IPS DF 4.7 (cell line): ENCODE measurements around the gene HSD17B11.
"Not testable (repeated sequence)": the region's sequence is repeated elsewhere in the genome, so short reads cannot be mapped to it uniquely, and the experiment has no call there.

Source experiments
- DNase-seq: peaks from one replicate; pipeline ENCODE4 v3.0.0-alpha.2; 2013; ENCODE audit warnings: low spot score; ENCODE audit errors: extremely low read depth

Gene HSD17B11

DNA sequence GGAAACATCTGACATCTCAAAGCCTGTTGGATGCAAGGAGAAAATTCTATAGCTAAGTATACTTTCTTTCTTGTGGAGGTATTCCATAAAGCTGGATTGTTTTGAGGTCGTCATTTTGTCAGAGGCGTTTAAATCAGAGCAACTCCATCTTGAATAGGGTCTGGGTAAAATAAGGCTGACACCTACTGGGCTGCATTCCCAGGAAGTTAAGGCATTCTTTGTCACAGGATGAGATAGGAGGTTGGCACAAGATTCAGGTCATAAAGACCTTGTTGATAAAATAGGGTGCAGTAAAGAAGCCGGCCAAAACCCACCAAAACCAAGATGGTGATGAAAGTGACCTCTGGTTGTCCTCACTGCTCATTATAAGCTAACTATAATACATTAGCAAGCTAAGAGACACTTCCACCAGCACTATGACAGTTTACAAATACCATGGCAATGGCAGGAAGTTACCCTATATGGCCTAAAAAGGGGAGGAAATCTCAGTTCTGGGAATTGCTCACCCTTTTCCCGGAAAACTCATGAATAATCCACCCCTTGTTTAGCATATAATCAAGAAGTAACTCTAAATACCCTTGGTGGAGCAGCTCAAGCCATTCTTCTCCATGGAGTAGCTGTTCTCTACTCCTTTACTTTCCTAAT, 80.2 kb downstream of the HSD17B11 start:
- DNase-seq = no peak

DNA sequence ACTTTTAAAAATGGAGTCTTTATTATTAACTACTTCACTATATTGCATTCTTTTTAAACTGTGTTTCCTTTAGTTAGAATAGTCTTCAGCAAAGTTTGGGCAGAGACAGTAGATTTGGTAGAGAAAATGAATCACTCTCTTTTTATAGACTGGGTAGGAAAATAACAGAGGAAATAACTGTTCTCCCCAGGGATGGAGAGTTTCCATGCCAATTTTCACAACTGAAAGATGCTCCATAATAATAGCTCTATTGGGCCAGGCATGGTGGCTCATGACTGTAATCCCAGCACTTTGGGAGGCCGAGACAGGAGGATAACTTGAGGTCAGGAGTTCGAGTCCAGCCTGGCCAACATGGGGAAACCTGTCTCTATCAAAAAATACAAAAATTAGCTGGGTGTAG, 81.4 kb downstream of the HSD17B11 start:
- no peak for DNase-seq

DNA sequence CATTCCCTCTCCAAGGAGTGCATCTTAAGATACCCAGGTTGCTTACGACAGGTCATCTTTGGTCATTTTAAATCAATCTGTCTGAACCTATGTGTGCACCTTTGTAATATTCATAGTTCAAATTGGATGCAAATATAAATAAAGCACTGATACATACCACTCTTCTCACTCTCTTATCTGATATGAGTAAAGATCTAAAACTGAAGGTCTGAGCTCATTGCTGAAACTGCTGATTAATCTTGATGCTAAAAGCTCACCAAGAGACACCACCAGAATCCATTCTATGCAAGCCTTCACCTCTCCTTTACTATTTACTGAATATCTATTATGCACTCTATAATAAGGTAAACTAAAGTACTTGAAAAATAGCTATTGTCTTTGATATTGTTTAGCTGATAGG, 84.9 kb downstream of the HSD17B11 start:
- no peak for DNase-seq

DNA sequence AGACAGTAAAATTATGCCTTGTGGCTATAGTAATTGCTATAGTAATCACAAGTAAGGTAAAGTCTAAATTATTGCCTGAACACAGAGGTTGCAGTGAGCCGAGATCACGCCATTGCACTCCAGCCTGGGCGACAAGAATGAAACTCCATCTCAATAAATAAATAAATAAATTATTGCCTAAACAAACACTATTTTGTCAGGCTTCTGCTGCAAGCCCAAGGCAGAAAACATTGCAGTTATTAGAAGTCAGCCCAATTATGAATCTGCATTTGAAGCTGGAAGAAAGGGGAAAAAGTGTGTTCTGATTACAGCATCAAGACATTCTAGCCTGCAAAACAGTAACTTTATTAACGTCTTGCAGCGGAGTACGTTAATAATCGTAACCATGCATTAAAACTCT, 85.4 kb downstream of the HSD17B11 start:
- no peak for DNase-seq

DNA sequence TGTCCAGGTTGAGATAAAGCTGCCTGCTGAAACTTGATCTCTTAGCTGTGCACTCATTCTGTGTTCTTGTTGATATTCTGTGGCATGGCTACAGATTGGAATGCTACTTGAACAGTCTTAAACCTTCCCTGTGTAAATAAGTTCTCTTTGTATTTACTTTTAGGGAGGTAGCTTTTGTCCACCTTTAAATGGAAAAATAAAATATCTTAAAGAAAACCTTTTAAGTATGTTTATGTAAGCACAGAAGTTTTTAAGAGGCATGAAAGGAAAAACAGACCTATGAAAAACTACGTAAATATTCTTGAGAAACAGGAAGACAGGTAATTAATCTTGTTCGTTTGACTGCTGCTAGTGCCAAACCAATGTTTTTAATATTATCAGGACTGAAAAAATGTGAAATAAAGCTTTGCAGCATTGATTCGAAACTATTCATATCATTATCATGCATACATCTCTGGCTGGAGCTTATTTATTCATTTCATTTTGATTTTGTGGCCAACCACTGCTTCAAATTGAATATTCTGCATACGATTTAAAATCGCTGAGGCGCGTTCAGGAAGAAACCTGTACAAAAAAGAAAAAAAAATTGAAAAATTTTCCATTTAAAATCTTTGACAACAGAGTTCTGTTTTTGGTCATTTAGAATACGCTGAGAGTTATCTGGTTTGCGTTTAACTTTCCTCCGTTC, 86.1 kb downstream of the HSD17B11 start:
- DNase-seq = no peak

DNA sequence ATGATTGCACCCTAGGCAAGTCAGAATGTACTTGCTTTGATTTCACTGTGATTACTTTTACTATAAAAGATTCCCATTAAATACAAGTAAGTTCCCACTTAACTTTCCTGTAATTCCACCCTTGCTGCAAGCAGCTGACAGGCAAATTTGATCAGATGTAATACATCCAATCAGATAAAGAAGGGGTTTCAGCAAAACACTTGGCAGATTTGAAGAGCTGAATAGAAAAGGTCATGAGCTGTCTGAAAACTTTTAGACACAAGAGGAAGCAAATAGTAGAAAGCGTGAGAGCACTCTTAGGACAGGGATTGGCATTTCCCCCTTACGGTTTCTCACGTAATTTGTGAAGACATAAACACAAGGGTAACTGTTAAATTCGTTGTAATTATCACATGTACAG, 91.1 kb downstream of the HSD17B11 start:
- DNase-seq = no peak

DNA sequence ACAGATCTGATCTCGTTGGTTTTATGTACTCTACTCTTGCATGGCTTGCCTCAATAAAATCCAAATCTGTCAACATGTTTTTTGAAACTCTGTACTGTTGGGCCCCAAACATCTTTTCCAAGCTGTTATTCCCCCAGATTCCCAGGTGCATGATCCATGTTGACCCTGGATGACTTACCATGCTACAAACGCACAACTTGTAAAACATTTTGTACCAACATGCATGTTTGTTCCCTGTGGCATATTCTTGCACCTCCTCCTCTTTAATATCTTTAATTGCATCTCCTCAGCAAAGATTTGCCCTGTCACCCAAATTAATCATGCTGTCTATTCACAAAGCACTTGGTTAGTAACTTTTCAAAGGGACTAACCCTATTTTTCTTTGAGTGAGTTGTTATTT, 92.6 kb downstream of the HSD17B11 start:
- no peak for DNase-seq

DNA sequence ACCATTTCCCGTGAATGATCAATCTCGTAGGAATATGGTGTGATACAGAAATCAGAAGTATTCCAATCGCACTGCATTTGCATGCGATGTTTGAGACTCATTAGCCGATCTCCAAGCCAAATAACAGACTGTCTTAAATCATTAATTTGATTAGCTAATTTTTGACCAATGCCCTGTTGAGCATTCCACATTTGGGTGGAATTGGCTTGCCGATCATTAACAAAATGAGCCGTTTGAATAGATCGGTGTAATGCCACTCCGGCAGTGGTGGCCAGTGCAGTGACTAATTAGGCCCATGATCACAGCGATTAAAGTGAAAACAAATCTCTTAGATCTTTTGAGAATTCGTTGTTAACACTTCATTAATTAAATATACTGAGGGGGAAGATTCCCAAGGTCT, 96.1 kb downstream of the HSD17B11 start:
- DNase-seq = not testable (repeated sequence)

DNA sequence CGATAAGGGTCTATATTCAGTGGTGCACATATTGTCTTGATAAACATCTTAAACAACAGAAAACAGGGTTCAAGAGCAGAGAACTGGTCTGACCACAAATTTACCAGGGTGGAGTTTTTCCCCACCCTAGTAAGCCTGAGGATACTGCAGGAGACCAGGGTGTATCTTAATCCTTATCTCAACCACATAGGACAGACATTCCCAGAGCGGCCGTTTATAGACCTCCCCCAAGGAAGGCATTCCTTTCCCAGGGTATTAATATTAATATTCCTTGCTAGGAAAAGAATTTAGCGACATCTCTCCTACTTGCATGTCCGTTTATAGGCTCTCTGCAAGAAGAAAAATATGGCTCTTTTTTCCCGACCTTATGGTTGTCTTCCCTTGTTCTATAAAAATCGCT, 97.1 kb downstream of the HSD17B11 start:
- not testable (repeated sequence) for DNase-seq

DNA sequence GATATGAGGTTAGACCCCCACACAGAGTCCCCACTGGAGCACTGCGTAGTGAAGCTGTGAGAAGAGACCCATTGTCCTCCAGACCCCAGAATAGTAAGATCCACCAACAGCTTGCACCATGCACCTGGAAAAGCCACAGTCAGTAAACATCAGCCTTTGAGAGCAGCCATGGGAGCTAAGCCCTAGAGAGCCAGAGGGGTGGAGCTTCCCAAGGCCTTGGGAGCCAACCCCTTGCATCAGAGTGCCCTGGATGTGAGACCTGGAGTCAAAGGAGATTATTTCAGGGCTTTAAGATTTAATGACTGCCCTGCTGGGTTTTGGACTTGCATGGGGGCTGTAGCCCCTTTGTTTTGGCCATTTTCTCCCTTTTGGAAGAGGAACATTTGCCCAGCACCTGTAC, 104.0 kb downstream of the HSD17B11 start:
- no peak for DNase-seq
